HFFc6 (cell line): ENCODE data around the gene MAEA. TPM values are rescaled to one million over a fixed set of nuclear protein-coding genes. Genes with fewer than 3 reads are reported as not detected.

ENCODE experiments used
- DNase-seq: peaks from one replicate; pipeline ENCODE4 v3.0.0-alpha.2; 2018
- H3K27ac Mint-ChIP-seq: 2 replicates; pipeline ENCODE4 v1.8.0; 2020; ENCODE audit warnings: mild to moderate bottlenecking, mixed read lengths
- H3K27me3 Mint-ChIP-seq: 2 replicates; pipeline ENCODE4 v1.8.0; 2021; ENCODE audit warnings: mild to moderate bottlenecking, moderate library complexity, mixed read lengths; ENCODE audit not compliant: insufficient read depth
- H3K36me3 Mint-ChIP-seq: 2 replicates; pipeline ENCODE4 v1.8.0; 2021; ENCODE audit warnings: low read depth, mixed read lengths
- H3K4me1 Mint-ChIP-seq: 2 replicates; pipeline ENCODE4 v1.8.0; 2020; ENCODE audit warnings: low read depth, mixed read lengths
- H3K4me3 Mint-ChIP-seq: 2 replicates; pipeline ENCODE4 v1.8.0; 2020; ENCODE audit warnings: mild to moderate bottlenecking, moderate library complexity, mixed read lengths
- H3K9me3 Mint-ChIP-seq: 2 replicates; pipeline ENCODE4 v1.8.0; 2020; ENCODE audit warnings: mild to moderate bottlenecking, mixed read lengths
- total RNA-seq, 6 experiments: library from RNA; stranded (reverse); fragmentation: NEBNext Ultra II Directional; extraction: Animal tissue kit (Norgen Biotek cat#: 25700); gene quantifications; 2 replicates in 1 of 6; 3 replicates in 5 of 6; pipeline ENCODE4 v1.2.3, GENCODE V29; 2021
- TF ChIP-seq, protein P1 (sequence below): fragments of 200-600 bp; sonication (generic); IDR thresholded peaks from 2 replicates; pipeline ENCODE4 v1.5.0; 2021; ENCODE audit warnings: antibody characterized with exemption, mild to moderate bottlenecking

MAEA gene
- total RNA-seq, 6 experiments from 2014 or later, result 56.0 to 65.4 (median 60.6) TPM

DNA sequence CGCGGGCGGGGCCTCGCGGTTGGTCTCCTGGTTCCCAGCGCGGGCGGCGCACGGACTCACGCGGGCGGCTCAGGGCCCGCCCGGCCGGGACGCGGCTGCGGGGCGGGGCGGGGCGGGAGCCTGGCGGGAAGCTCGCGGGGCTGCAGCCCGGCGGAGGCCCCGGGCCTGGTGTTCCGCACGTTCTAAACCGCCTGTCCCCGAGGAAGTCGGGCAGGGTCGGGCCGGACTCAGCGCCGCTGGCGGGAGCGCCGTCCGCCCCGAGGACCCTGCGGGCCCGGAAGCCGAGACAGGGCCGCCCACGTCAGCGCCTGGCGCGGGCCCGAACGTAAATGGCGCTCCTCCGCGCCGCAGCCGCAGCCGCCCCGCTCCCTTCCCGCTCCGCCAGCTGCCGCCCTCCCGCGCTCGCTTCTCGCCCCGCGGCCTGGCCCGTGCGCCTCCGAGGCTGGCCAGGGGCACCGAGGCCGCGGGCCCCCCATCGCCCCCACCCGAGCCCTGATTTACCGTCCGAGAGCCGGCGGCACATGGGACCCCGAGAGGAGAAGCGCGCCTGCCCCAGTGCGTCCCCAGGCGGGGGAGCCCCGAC is 40.5 kb upstream of the MAEA start:
- DNase-seq, result peak; percentile 71
- Mint-ChIP-seq H3K4me3 (peak overlapping the region; percentile 83), H3K27ac (peak overlapping the region; percentile 86), H3K27me3 (peaks cover 2% of the 10 kb centered on the region), H3K9me3 (peaks cover 16% of the 10 kb centered on the region), H3K36me3 (peaks cover 34% of the 10 kb centered on the region), H3K4me1 (peaks cover 13% of the 10 kb centered on the region)
- TF ChIP-seq, protein P1, sequence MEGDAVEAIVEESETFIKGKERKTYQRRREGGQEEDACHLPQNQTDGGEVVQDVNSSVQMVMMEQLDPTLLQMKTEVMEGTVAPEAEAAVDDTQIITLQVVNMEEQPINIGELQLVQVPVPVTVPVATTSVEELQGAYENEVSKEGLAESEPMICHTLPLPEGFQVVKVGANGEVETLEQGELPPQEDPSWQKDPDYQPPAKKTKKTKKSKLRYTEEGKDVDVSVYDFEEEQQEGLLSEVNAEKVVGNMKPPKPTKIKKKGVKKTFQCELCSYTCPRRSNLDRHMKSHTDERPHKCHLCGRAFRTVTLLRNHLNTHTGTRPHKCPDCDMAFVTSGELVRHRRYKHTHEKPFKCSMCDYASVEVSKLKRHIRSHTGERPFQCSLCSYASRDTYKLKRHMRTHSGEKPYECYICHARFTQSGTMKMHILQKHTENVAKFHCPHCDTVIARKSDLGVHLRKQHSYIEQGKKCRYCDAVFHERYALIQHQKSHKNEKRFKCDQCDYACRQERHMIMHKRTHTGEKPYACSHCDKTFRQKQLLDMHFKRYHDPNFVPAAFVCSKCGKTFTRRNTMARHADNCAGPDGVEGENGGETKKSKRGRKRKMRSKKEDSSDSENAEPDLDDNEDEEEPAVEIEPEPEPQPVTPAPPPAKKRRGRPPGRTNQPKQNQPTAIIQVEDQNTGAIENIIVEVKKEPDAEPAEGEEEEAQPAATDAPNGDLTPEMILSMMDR, result no peak

DNA sequence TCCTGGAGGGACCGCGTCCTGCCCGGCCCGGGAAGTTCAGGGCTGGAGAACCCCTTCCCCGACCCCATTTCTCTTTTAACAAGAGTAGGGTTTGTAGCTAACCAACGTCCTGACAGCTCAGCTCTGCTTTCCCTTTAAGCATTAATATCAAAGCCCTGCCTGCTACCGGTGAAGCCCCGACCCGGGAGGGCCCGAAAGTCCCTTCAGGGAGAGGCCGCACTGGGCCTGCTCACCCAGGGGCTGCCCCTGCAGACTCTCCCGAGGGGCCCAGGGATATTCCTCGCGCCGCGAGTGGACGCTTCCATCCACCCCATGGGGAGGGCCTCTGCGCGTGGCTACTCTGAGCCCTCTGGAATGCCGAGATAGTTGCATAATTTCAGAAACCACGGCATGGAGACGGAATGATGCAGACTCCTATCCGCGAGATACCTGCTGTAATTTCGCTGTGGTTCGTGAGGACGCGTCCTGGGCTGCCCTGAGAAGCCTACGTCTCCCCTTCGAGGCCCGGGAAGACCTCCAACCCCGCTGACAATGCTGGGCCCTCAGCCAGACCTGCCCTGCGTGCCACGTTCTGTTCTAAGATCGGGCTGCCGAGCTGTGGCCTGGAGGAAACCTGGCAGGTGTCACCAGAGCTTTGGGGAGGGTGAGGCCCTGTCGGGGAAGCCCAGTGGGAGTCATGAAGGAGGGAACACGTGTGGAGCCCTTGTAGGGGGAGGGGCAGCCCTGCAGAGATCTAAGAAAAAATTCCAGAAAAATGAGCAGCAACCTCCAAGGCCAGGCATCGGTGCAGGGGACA is 39.8 kb upstream of the MAEA start:
- Mint-ChIP-seq H3K9me3 (peaks cover 23% of the 10 kb centered on the region), H3K36me3 (peaks cover 40% of the 10 kb centered on the region), H3K27ac (peak overlapping the region; percentile 86), H3K4me3 (peak overlapping the region; percentile 83), H3K4me1 (peaks cover 13% of the 10 kb centered on the region), H3K27me3 (peaks cover 2% of the 10 kb centered on the region)
- TF ChIP-seq, protein P1, result no peak
- DNase-seq, result no peak

- H3K27ac Mint-ChIP-seq, result no peak overlapping the region
- peak overlapping the region; percentile 42; the same call in 1 of the 2 replicates for H3K4me3 Mint-ChIP-seq
- peaks cover 43% of the 10 kb centered on the region for H3K36me3 Mint-ChIP-seq
- peaks cover 2% of the 10 kb centered on the region for H3K27me3 Mint-ChIP-seq
- peaks cover 28% of the 10 kb centered on the region for H3K9me3 Mint-ChIP-seq
- peaks cover 13% of the 10 kb centered on the region for H3K4me1 Mint-ChIP-seq
- DNase-seq, result no peak
- TF ChIP-seq, protein P1, result no peak
These were observed 39.2 kb upstream of the MAEA start for GRCh38 chr4:1250527-1250812.

DNA sequence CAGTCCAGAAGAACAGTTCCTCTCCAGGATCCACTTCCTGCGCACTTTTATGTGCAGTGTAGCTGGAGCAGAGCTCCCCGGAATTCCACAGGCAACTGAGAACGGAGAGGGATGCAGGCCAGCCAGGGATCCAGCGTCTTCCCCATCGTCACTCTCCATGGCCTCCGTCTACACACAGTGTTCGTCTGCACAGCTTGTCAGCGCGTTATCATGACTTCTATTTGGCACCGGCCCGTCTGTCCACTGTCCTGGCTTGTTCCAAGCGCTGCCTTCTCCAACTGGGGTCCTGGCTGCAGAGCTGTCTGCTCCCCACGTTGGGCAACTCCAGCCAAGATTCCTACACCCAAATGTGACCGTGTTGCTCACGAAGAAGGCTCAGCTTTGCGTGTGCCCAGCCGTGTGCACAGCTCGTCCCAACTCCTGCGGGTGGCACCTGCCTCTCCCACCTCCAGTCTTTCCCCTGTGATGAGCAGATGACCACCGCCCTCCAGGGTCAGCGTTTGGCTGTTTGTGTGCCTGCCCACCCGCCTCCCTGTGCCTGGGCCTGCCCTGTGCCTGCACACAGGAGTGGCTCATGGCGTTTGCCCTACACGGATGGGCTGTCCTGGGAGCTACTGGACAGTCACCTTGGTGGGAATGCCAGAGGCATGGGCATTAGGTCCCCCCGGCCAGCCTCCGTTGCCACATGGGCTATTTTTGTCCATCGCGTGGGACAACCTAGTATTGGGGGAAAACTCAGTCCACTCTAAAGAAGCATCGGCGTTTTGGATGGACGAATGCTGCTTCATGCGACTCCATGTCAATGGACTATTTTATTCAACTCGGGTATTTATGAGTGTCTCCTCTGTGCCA is 38.5 kb upstream of the MAEA start:
- TF ChIP-seq, protein P1, result no peak
- no peak overlapping the region for H3K27ac Mint-ChIP-seq
- peak overlapping the region; percentile 42; the same call in 1 of the 2 replicates for H3K4me3 Mint-ChIP-seq
- no peak for DNase-seq
- peaks cover 49% of the 10 kb centered on the region for H3K36me3 Mint-ChIP-seq
- H3K9me3 Mint-ChIP-seq, result peaks cover 35% of the 10 kb centered on the region
- peaks cover 12% of the 10 kb centered on the region for H3K4me1 Mint-ChIP-seq
- H3K27me3 Mint-ChIP-seq, result peaks cover 3% of the 10 kb centered on the region

DNA sequence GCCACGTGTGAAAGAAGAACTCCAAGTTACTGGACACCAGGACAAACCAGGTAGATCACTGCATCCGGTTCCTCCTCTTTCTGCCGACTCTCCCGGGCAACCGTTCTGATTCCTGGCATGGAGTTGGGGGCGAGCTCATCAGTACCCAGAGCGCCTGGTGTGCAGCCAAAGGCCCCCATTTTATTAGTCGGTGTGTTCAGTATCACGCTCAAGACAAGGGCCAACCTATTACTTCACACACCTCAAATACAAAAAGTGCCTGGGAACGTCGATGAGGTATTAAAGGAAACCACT is 38.0 kb upstream of the MAEA start:
- no peak overlapping the region for H3K27ac Mint-ChIP-seq
- peaks cover 6% of the 10 kb centered on the region for H3K4me1 Mint-ChIP-seq
- TF ChIP-seq, protein P1, result no peak
- H3K4me3 Mint-ChIP-seq, result no peak overlapping the region
- H3K36me3 Mint-ChIP-seq, result peaks cover 53% of the 10 kb centered on the region
- H3K27me3 Mint-ChIP-seq, result peaks cover 5% of the 10 kb centered on the region
- H3K9me3 Mint-ChIP-seq, result peaks cover 39% of the 10 kb centered on the region
- DNase-seq, result no peak
